ENCODE measurements around the gene CACNB4.
"Not testable (repeated sequence)": the region's sequence is repeated elsewhere in the genome, so short reads cannot be mapped to it uniquely, and the experiment has no call there.

CACNB4 gene

GRCh38 chr2:152025678-152026287 lies 73.1 kb downstream of the CACNB4 start:
- intact Hi-C loops (cut with DNase I; ENCODE audit: low total_unique reads) = no loop called here
- Histone ChIP-seq H3K27me3 (no peaks in the 10 kb centered on the region), H3K36me3 (no peaks in the 10 kb centered on the region), H3K27ac (no peak overlapping the region), H3K4me3 (no peak overlapping the region), H3K9me3 (no peaks in the 10 kb centered on the region), H3K4me1 (peaks cover 0 to 6% (median 0%) of the 10 kb centered on the region in 4 donors)
- peak; percentile 92 for TF ChIP-seq CTCF (IDR thresholded peaks at IDR 0.05)
- peak; percentile 84 to 87 for DNase-seq

GRCh38 chr2:152024477-152024876 lies 74.4 kb downstream of the CACNB4 start:
- no peak for DNase-seq
- no peak overlapping the region for H3K27ac ChIP-seq
- no peaks in the 10 kb centered on the region for H3K27me3 ChIP-seq
- no peak overlapping the region for H3K4me3 ChIP-seq
- TF ChIP-seq CTCF (IDR thresholded peaks at IDR 0.05) = no peak
- H3K36me3 ChIP-seq = no peaks in the 10 kb centered on the region
- H3K9me3 ChIP-seq = no peaks in the 10 kb centered on the region
- peaks cover 0 to 6% (median 0%) of the 10 kb centered on the region in 4 donors for H3K4me1 ChIP-seq
- intact Hi-C loops (cut with DNase I; ENCODE audit: low total_unique reads) = no loop called here

GRCh38 chr2:152022090-152022489 lies 76.8 kb downstream of the CACNB4 start:
- no peak for DNase-seq
- no peak overlapping the region for H3K4me3 ChIP-seq
- no peaks in the 10 kb centered on the region for H3K9me3 ChIP-seq
- H3K27ac ChIP-seq = no peak overlapping the region
- intact Hi-C loops (cut with DNase I; ENCODE audit: low total_unique reads) = no loop called here
- no peaks in the 10 kb centered on the region for H3K36me3 ChIP-seq
- H3K27me3 ChIP-seq = no peaks in the 10 kb centered on the region
- TF ChIP-seq CTCF (IDR thresholded peaks at IDR 0.05) = no peak
- peaks cover 0 to 6% (median 0%) of the 10 kb centered on the region in 4 donors for H3K4me1 ChIP-seq

GRCh38 chr2:152021001-152021400 lies 77.8 kb downstream of the CACNB4 start:
- intact Hi-C loops (cut with DNase I; ENCODE audit: low total_unique reads); H3K9me3 ChIP-seq; H3K4me3 ChIP-seq; H3K27me3 ChIP-seq; DNase-seq; H3K4me1 ChIP-seq; H3K36me3 ChIP-seq; H3K27ac ChIP-seq: not testable (repeated sequence)

GRCh38 chr2:152019732-152020131 lies 79.1 kb downstream of the CACNB4 start:
- DNase-seq = no peak
- Histone ChIP-seq H3K4me3 (no peak overlapping the region), H3K27ac (no peak overlapping the region), H3K36me3 (no peaks in the 10 kb centered on the region), H3K9me3 (no peaks in the 10 kb centered on the region), H3K4me1 (peaks cover 0 to 3% (median 0%) of the 10 kb centered on the region in 4 donors), H3K27me3 (no peaks in the 10 kb centered on the region)
- intact Hi-C loops (cut with DNase I; ENCODE audit: low total_unique reads) = no loop called here
- TF ChIP-seq CTCF (IDR thresholded peaks at IDR 0.05) = no peak

- TF ChIP-seq CTCF (IDR thresholded peaks at IDR 0.05) = no peak
- Histone ChIP-seq H3K9me3 (no peaks in the 10 kb centered on the region), H3K27ac (no peak overlapping the region), H3K36me3 (no peaks in the 10 kb centered on the region), H3K4me3 (no peak overlapping the region), H3K27me3 (no peaks in the 10 kb centered on the region), H3K4me1 (peaks cover 0 to 3% (median 0%) of the 10 kb centered on the region in 4 donors)
- intact Hi-C loops (cut with DNase I; ENCODE audit: low total_unique reads) = no loop called here
- DNase-seq = no peak
Observed at GRCh38 chr2:152016181-152017120, 82.4 kb downstream of the CACNB4 start.

All from tibial artery (tissue), 4 donors.